Stomach (tissue), 9 donors: Measurements from ENCODE around the gene SFRP5. TPM values are rescaled to one million over a fixed set of nuclear protein-coding genes. Genes with fewer than 3 reads are reported as not detected.

Source experiments
- DNase-seq, 2 donors: peaks; one replicate each; pipeline versions ENCODE4 v3.0.0 to v3.0.0-alpha.2; 2013 to 2019
- H3K27ac ChIP-seq, 5 donors: fragments of 200-600 bp in 4 of 5; sonication (generic) in 4 of 5; one replicate each; pipeline ENCODE4 v1.5.1; 2013 to 2019; ENCODE audit warnings: mild to moderate bottlenecking in 1 of 5, moderate library complexity in 1 of 5
- H3K27me3 ChIP-seq, 3 donors: fragments of 200-600 bp; sonication (generic); one replicate each; pipeline ENCODE4 v1.5.1; 2017 to 2019; ENCODE audit warnings: mixed run types in 1 of 3
- H3K36me3 ChIP-seq, 4 donors: fragments of 200-600 bp; sonication (generic); 1 replicate in 3 of 4; 2 replicates in 1 of 4; pipeline ENCODE4 v1.5.1; 2016 to 2019
- H3K4me1 ChIP-seq, 4 donors: fragments of 200-600 bp; sonication (generic); one replicate each; pipeline ENCODE4 v1.5.1; 2016 to 2019
- H3K4me3 ChIP-seq, 4 donors: fragments of 200-600 bp; sonication (generic) in 3 of 4; one replicate each; pipeline ENCODE4 v1.5.1; 2016 to 2019; ENCODE audit warnings: mild to moderate bottlenecking in 1 of 4
- H3K9me3 ChIP-seq, 4 donors: fragments of 200-600 bp; sonication (generic); one replicate each; pipeline ENCODE4 v1.5.1; 2016 to 2019
- CTCF ChIP-seq, 7 experiments: fragments of 450-650 bp in 4 of 7; fragments of 200-600 bp in 3 of 7; sonication (generic) in 3 of 7; IDR thresholded peaks; one replicate each; pipeline ENCODE4 v1.5.1; 2016 to 2019; ENCODE audit warnings: antibody characterized with exemption in 7 of 7, control low read depth in 2 of 7, mild to moderate bottlenecking in 1 of 7
- EP300 ChIP-seq: sonication (generic); formaldehyde crosslinking; IDR thresholded peaks from one replicate; pipeline ENCODE4 v1.6.1; 2017; ENCODE audit warnings: antibody characterized with exemption
- POLR2A ChIP-seq, 4 donors: fragments of 450-650 bp; IDR thresholded peaks; one replicate each; pipeline ENCODE4 v1.6.1; 2016; ENCODE audit warnings: antibody characterized with exemption in 4 of 4, control low read depth in 2 of 4, mild to moderate bottlenecking in 1 of 4, moderate library complexity in 1 of 4
- POLR2AphosphoS5 ChIP-seq, 3 donors: sonication (generic); formaldehyde crosslinking; IDR thresholded peaks; one replicate each; pipeline ENCODE4 v1.6.1; 2016; ENCODE audit warnings: antibody characterized with exemption in 3 of 3
- WGBS, 5 donors: extraction: QIAGEN DNeasy Blood & Tissue Kit in 3 of 5; methylation state at CpG; one replicate each; pipeline versions ENCODE4 v1.1.5 to v1.1.7; 2013 to 2018; 5-methylcytosine and 5-hydroxymethylcytosine counted together
- intact Hi-C: fragments of 100-400 bp; cut with DNase I; formaldehyde crosslinking; loops from one replicate; pipeline ENCODE4 v1.15.1; 2023; ENCODE audit warnings: low total_unique reads
- polyA plus RNA-seq, 3 donors: library from polyadenylated mRNA; stranded (reverse); fragments of 200-250 nt; gene quantifications; one replicate each; pipeline ENCODE4 v1.2.3, GENCODE V29; 2013
- total RNA-seq, 5 donors: library from RNA; depleted of rRNA; stranded (reverse); fragments of >200 nt; gene quantifications; one replicate each; pipeline versions ENCODE4 v1.1.0 to v1.2.3, GENCODE V29; 2014 to 2016
- donor health status: healthy with polysubstance abuse.
- donor health status: Bipolar disorder and iron deficiency.
- donor health status: healthy.

Gene SFRP5
- total and polyA plus RNA-seq, 8 donors, result 0.45 to 8.4 (median 2.1) TPM; not detected in 1

GRCh38 chr10:97766996-97767924 lies 4.5 kb downstream of the SFRP5 start:
- Histone ChIP-seq H3K4me1 (peaks cover 6 to 17% (median 15%) of the 10 kb centered on the region in 4 donors), H3K27me3 (peaks cover 12 to 54% (median 35%) of the 10 kb centered on the region in 3 donors), H3K4me3 (no peak overlapping the region), H3K9me3 (no peaks in the 10 kb centered on the region), H3K36me3 (peaks cover 5 to 9% (median 8%) of the 10 kb centered on the region in 4 donors), H3K27ac (no peak overlapping the region)
- WGBS, 5 donors, result 74 to 81% (median 78%) methylated on average over 19 to 22 of the region's 22 CpGs
- intact Hi-C loops, result no loop called here
- no peak for DNase-seq
- TF ChIP-seq POLR2A (IDR thresholded peaks at IDR 0.05) (no peak), EP300 (no peak), CTCF (IDR thresholded peaks at IDR 0.05) (no peak)

GRCh38 chr10:97766106-97766810 lies 5.5 kb downstream of the SFRP5 start:
- Histone ChIP-seq H3K27ac (no peak overlapping the region), H3K4me3 (no peak overlapping the region), H3K27me3 (peaks cover 5 to 44% (median 25%) of the 10 kb centered on the region in 3 donors), H3K4me1 (peaks cover 3 to 8% (median 6%) of the 10 kb centered on the region in 4 donors), H3K36me3 (peaks cover 7 to 19% (median 18%) of the 10 kb centered on the region in 4 donors), H3K9me3 (no peaks in the 10 kb centered on the region)
- WGBS, 5 donors, result 82 to 87% (median 84%) methylated on average over 11 to 13 of the region's 13 CpGs
- intact Hi-C loops, result no loop called here
- no peak for TF ChIP-seq POLR2A (IDR thresholded peaks at IDR 0.05)
- no peak for TF ChIP-seq CTCF (IDR thresholded peaks at IDR 0.05)
- TF ChIP-seq EP300, result no peak
- TF ChIP-seq POLR2AphosphoS5 (IDR thresholded peaks at IDR 0.05), result no peak
- DNase-seq, result no peak

- H3K4me3 ChIP-seq, result no peak overlapping the region
- H3K36me3 ChIP-seq, result peaks cover 12 to 30% (median 28%) of the 10 kb centered on the region in 4 donors
- no peaks in the 10 kb centered on the region for H3K9me3 ChIP-seq
- WGBS, 5 donors, result 76 to 100% (median 90%) methylated on average over 1 to 15 of the region's 15 CpGs
- no peak for TF ChIP-seq POLR2A (IDR thresholded peaks at IDR 0.05)
- TF ChIP-seq CTCF (IDR thresholded peaks at IDR 0.05), result no peak
- TF ChIP-seq EP300, result no peak
- DNase-seq, result peak in 1 of 2 donors; percentile 40
- H3K4me1 ChIP-seq, result no peaks in the 10 kb centered on the region
- intact Hi-C loops, result no loop called here
- H3K27ac ChIP-seq, result no peak overlapping the region
- H3K27me3 ChIP-seq, result peaks cover 0 to 33% (median 14%) of the 10 kb centered on the region in 3 donors
These were observed 6.6 kb downstream of the SFRP5 start for GRCh38 chr10:97765201-97765600.

- no peak for TF ChIP-seq POLR2A (IDR thresholded peaks at IDR 0.05)
- TF ChIP-seq EP300, result no peak
- TF ChIP-seq POLR2AphosphoS5 (IDR thresholded peaks at IDR 0.05), result no peak
- no peak for TF ChIP-seq CTCF (IDR thresholded peaks at IDR 0.05)
- Histone ChIP-seq H3K27ac (no peak overlapping the region), H3K36me3 (peaks cover 18 to 36% (median 35%) of the 10 kb centered on the region in 4 donors), H3K4me1 (no peaks in the 10 kb centered on the region), H3K4me3 (no peak overlapping the region), H3K27me3 (peaks cover 0 to 26% (median 8%) of the 10 kb centered on the region in 3 donors), H3K9me3 (no peaks in the 10 kb centered on the region)
- WGBS, 5 donors, result 59 to 73% (median 61%) methylated on average over 6 to 7 of the region's 7 CpGs
- intact Hi-C loops, result no loop called here
- DNase-seq, result peak in 1 of 2 donors; percentile 36
These were observed 7.3 kb downstream of the SFRP5 start for GRCh38 chr10:97764519-97764931.
